IgD-negative memory B cell (primary cell): ENCODE results near the gene RUNX3. TPM values are rescaled to one million over a fixed set of nuclear protein-coding genes. Genes with fewer than 3 reads are reported as not detected.

Experiments
- H3K27ac Mint-ChIP-seq, 3 donors: one replicate each; pipeline ENCODE4 v1.8.0; 2020 to 2022; ENCODE audit warnings: mild to moderate bottlenecking in 3 of 3, mixed read lengths in 3 of 3, moderate library complexity in 1 of 3
- H3K27me3 Mint-ChIP-seq: one replicate; pipeline ENCODE4 v1.8.0; 2021; ENCODE audit warnings: mixed read lengths
- H3K36me3 Mint-ChIP-seq: one replicate; pipeline ENCODE4 v1.8.0; 2020; ENCODE audit warnings: mild to moderate bottlenecking, mixed read lengths
- H3K4me1 Mint-ChIP-seq, 3 donors: one replicate each; pipeline ENCODE4 v1.8.0; 2020 to 2022; ENCODE audit warnings: mixed read lengths in 3 of 3, mild to moderate bottlenecking in 1 of 3
- H3K4me3 Mint-ChIP-seq, 4 donors: one replicate each; pipeline ENCODE4 v1.8.0; 2020 to 2022; ENCODE audit warnings: mild to moderate bottlenecking in 4 of 4, mixed read lengths in 4 of 4, moderate library complexity in 3 of 4
- H3K9me3 Mint-ChIP-seq, 3 donors: one replicate each; pipeline ENCODE4 v1.8.0; 2020 to 2021; ENCODE audit warnings: mixed read lengths in 3 of 3, mild to moderate bottlenecking in 1 of 3
- polyA plus RNA-seq: library from polyadenylated mRNA; unstranded; fragments of 300-500 nt; fragmentation: Illumina TruSeq; gene quantifications from one replicate; pipeline ENCODE4 v1.2.3, GENCODE V29; 2021

The RUNX3 gene
- polyA plus RNA-seq, 1 donor from 2014 or later = 30.1 TPM

DNA sequence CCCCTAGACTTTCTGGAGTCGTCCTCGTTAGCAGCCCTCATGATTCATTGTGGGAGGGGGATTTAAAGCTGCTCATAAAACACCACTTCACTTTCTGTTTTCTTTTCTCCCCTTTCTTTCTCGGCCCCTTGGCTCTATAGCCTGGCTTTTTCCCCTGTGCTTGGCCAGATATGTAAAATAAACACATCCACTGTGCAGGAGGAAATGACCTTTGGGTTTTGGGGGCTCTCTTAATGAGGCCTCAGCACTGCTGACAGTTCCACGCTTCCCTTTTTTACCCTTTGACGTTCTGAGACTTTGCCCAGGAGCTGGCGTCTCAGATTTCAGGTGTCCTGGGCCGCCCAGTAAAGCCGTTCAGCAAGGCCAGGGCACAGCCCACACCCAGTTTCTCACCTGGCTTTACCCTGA, 65.7 kb downstream of the RUNX3 start:
- Mint-ChIP-seq H3K4me1 (peaks cover 6 to 14% (median 8%) of the 10 kb centered on the region in 3 donors), H3K9me3 (no peaks in the 10 kb centered on the region), H3K36me3 (peaks cover 2% of the 10 kb centered on the region), H3K4me3 (peak overlapping the region in 1 of 4 donors; percentile 55), H3K27ac (no peak overlapping the region), H3K27me3 (peaks cover 10% of the 10 kb centered on the region)

DNA sequence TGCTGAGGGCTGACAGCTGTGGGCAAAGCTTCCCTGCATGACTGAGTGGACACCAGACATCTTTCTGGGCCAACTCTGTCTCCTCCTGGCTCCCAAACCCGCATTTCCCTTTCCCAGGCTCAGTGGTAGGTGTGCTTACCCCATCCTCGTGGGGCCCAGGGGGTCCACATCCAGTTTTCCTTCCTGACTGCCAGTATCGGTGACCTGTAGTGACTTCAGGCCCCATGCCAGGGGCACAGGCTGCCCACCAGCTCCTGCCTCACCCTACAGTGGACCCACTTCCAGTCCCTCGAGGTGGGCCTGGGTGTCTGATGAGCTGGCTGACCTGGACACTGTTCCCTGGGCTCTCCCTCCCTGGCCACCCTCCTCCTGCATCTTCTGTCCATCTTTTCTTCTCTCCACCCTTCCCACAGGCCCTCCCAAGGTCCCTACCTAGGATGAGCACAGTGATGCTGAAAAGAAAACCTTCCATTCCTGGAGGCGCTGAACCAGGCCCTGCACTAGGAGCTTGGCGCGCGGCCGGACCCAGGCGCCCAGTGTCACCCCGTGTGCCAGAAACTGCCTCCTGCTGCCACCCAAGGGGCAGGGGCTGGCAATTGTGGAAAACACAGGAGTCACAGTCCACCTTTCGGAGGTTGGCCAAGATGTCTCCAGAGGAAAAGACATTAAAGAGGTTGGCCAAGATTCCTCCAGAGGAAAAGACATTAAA, 67.1 kb downstream of the RUNX3 start:
- Mint-ChIP-seq H3K4me1 (peaks cover 6 to 10% (median 8%) of the 10 kb centered on the region in 3 donors), H3K27ac (no peak overlapping the region), H3K27me3 (peaks cover 8% of the 10 kb centered on the region), H3K36me3 (peaks cover under 1% of the 10 kb centered on the region), H3K4me3 (peak overlapping the region in 1 of 4 donors; percentile 36), H3K9me3 (no peaks in the 10 kb centered on the region)

DNA sequence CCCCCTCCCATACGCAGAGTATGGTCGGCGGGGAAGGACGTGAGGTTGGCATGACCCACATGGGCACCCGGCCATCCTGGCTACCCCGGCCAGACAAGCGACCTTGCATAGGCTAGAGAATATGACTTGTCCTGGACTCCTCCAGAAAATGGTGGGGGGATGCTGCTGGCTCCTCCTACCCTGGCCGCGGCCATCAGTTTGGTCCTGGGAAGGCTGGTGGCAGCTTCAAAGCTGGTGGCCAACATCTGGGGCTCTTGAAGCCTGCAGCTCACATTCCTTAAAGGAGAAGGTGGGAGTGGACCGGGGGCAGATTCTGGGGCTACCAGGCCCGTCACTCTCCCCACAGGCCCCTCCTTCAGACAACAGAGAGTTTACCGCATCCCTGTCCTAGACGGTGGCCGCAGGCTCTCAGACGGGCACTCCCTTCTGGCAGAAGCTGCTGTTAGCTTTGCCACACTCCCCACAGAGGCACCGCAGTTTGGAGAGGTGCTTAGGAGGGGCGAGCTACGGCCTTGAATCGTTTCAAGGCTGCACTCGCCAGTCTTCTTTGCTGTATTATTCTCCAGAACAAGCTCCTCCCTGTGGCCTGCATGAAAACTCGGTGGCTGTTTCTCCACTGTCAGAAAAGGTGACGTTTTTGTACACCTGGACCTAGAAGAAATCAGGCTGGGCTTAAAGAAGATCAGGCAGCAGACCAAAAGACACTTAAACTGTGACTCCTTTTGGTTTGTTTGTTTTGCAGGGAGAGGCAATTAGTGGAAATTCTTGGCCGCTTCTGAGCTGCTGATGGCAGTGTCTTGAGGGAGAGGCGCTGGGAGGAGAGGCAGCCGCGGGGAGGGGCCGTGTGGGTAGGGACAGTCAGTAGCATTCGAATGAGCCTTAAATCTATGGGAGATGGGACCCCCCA, 68.0 kb downstream of the RUNX3 start:
- H3K27me3 Mint-ChIP-seq = peaks cover 6% of the 10 kb centered on the region
- no peak overlapping the region for H3K27ac Mint-ChIP-seq
- H3K4me3 Mint-ChIP-seq = no peak overlapping the region
- H3K9me3 Mint-ChIP-seq = no peaks in the 10 kb centered on the region
- peaks cover 6 to 8% (median 7%) of the 10 kb centered on the region in 3 donors for H3K4me1 Mint-ChIP-seq
- no peaks in the 10 kb centered on the region for H3K36me3 Mint-ChIP-seq

DNA sequence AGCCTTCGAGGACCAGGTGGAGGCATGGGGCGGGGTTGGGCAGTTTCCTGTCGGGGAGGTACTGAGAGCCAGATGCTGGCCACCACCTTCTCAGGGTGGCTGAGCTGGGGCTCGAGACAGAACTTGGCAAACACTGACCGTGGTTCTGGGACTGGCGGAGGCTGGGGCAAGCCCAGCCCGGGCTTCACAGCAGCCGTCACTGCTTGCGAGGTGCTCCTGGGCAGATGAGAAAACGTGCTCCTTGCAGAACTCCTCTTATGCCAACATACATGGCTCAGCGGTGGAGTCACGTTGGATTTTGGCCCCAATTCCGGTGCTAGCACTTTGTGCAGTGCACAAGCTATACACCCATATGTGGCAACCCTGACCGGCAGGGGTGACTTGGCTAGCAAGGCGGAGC, 69.2 kb downstream of the RUNX3 start:
- Mint-ChIP-seq H3K27ac (no peak overlapping the region), H3K4me1 (peaks cover 0 to 4% (median 0%) of the 10 kb centered on the region in 3 donors), H3K4me3 (no peak overlapping the region), H3K9me3 (no peaks in the 10 kb centered on the region), H3K27me3 (peaks cover 4% of the 10 kb centered on the region), H3K36me3 (no peaks in the 10 kb centered on the region)

DNA sequence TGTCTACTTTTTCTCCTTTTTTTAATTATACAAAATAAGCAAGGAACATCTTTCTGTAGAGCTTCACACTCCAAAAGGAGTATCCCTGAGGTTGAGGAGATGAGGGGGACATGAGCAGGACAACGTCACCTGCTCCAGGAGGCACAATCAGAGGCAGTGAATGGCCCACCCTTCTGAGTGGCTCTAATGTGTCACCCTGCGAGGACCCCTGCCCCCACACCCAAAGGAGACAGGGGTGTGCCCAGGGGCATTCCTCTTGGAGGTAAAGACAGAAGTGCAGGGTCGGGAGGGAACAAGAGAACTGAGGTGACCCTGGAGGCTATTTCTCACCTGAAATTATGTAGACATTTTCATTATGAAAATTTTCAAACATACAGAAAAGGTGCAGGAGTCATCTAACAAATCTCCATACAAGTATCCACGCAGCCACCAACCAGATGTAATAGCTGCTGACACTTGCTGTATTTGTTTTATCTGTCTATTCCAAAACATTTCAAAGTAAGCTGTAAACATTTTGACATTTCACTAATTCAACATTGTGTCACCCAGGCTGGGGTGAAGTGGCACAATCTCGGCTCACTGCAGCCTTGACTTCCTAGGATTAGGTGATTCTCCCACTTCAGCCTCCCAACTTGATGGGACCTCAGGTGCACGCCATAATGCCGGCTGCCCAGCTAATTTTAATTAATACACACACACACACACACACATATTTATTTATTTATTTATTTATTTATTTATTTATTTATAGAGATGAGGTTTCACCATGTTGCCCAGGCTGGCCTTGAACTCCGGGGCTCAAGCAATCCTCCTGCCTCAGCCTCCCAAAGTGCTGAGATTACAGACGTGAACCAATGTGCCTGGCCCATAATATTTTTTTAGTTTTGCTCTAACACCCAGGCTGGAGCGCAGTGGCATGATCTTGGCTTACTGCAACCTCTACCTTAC, 70.7 kb downstream of the RUNX3 start:
- Mint-ChIP-seq H3K4me3 (no peak overlapping the region), H3K4me1 (peaks cover 0 to 3% (median 0%) of the 10 kb centered on the region in 3 donors), H3K9me3 (no peaks in the 10 kb centered on the region), H3K27ac (no peak overlapping the region), H3K36me3 (no peaks in the 10 kb centered on the region), H3K27me3 (no peaks in the 10 kb centered on the region)

DNA sequence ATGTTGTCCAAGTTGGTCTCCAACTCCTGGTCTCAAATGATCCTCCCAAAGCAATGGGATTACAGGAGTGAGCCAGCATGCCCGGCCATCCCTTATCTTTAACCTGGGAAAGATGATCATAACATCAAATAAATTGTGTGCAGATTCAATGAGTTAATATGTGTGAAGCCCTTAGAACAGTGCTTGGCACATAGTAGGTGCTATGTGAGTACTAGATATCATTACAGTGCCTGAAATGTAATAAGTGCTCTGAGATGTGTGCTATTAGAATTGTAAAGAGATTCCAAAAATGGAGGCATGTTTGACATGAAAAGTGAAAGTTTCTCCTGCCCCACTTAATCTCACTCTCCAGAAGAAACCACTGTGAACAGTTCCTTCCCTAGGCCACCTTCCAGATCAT, 71.8 kb downstream of the RUNX3 start:
- no peaks in the 10 kb centered on the region for H3K36me3 Mint-ChIP-seq
- no peaks in the 10 kb centered on the region for H3K27me3 Mint-ChIP-seq
- H3K27ac Mint-ChIP-seq = no peak overlapping the region
- no peak overlapping the region for H3K4me3 Mint-ChIP-seq
- H3K9me3 Mint-ChIP-seq = no peaks in the 10 kb centered on the region
- H3K4me1 Mint-ChIP-seq = no peaks in the 10 kb centered on the region

DNA sequence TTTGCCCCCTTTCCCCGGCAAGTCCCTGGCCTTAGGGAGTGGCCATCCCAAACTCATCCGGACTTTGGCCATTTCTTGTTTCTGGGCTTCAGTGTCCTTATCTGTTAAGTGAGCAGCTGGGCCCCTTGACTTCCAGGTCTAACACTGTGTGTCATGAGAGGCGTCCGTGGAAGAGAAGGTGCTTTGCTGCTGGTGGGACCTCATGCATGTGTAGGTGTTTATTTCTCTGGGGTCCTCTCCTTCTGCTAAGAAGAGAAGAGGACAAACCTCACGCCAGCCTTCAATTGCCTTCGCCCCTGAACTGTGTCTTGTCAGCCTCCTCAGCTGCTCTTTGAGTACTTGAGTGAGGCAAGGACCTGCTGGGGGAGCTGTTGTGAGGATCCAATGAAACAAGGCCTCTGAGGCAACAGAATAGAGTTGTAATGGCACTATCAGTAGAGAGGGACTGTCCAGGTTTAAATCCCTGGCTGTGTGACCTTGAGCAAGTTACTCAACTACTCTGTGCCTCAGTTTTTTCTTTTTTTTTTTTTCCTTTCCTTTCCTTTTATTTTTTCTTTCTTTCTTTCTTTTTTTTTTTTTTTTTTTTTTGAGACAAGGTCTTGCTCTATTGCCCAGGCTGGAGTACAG, 72.5 kb downstream of the RUNX3 start:
- no peaks in the 10 kb centered on the region for H3K9me3 Mint-ChIP-seq
- H3K4me1 Mint-ChIP-seq = no peaks in the 10 kb centered on the region
- no peak overlapping the region for H3K27ac Mint-ChIP-seq
- no peaks in the 10 kb centered on the region for H3K36me3 Mint-ChIP-seq
- no peak overlapping the region for H3K4me3 Mint-ChIP-seq
- H3K27me3 Mint-ChIP-seq = no peaks in the 10 kb centered on the region

DNA sequence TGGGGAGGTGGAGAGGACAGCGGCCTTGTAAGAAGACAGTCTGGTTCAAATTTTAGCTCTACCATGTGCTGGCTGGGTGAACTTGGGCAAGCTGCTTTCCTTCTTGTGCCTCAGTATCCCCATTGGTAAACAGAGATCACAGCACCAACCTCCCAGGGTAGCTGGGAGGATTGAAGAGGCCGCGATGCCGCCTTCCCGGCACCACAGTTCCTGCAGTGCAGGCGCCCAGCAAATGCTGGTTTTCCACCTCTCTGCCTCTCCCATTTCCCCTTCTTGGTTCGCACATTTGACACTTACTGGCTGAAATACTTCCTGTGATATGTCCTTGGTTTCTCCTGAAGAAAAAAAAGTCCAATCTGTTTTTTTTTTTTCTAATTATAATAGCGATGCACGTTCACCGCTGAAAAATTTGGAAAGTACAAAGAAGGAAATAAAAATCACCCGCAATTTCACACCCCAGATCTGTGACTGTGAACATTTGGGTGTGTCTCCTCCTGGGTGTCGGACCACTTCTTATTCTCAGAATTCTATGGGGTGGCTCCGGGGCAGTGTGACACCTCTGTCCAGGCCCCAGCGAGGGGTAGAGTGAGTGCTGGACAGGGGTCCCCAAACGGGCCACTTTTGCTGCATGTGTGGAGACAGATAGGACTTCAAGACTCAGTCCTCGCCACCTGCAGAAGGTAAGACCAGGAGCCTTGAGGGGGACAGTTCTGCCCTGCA, 73.1 kb downstream of the RUNX3 start:
- Mint-ChIP-seq H3K9me3 (no peaks in the 10 kb centered on the region), H3K4me1 (no peaks in the 10 kb centered on the region), H3K36me3 (no peaks in the 10 kb centered on the region), H3K4me3 (no peak overlapping the region), H3K27ac (peak overlapping the region in 1 of 3 donors; percentile 72), H3K27me3 (no peaks in the 10 kb centered on the region)

DNA sequence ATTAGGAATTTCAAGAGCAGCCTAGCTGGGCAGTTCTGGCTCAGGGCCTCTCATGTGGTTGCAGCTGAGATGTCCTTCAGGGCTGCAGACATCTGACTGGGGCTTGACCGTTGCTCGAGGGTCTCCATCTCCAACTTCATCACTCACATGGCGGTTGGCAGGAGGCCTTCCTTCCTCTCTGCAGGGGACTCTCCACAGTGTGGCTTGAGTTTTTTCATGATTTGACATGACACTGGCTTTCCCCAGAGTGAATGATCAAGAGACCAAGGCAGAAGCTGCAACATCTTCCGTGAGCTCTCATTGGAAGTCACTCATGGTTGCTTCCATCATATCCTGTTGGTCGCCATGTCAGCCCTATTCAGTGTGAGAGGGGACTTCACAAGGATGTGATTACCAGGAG, 74.6 kb downstream of the RUNX3 start:
- H3K27me3 Mint-ChIP-seq = no peaks in the 10 kb centered on the region
- peaks cover 0 to 4% (median 0%) of the 10 kb centered on the region in 3 donors for H3K4me1 Mint-ChIP-seq
- no peaks in the 10 kb centered on the region for H3K36me3 Mint-ChIP-seq
- peak overlapping the region in 1 of 3 donors; percentile 5 for H3K27ac Mint-ChIP-seq
- H3K9me3 Mint-ChIP-seq = no peaks in the 10 kb centered on the region
- no peak overlapping the region for H3K4me3 Mint-ChIP-seq

DNA sequence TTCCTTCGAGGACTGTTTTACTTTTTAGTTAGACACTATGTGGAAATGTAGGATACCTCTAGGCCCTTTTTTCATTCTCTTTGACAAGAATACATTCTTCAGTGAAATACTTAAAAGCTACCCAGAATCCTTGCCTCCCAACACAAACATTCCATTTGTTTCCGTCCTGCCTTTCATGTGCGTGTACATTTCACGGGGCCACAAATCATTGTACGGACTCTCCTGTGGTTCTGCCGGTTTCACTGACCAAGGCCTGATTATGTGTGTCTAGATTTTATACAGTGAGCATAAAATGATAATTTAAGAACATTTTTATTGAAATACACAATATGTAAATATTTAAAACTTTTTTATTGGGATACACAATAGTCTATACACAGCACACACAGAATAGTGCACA, 76.4 kb downstream of the RUNX3 start:
- Mint-ChIP-seq H3K9me3 (no peaks in the 10 kb centered on the region), H3K36me3 (no peaks in the 10 kb centered on the region), H3K4me1 (peaks cover 0 to 9% (median 3%) of the 10 kb centered on the region in 3 donors), H3K27me3 (no peaks in the 10 kb centered on the region), H3K27ac (peak overlapping the region in 1 of 3 donors; percentile 8), H3K4me3 (no peak overlapping the region)

DNA sequence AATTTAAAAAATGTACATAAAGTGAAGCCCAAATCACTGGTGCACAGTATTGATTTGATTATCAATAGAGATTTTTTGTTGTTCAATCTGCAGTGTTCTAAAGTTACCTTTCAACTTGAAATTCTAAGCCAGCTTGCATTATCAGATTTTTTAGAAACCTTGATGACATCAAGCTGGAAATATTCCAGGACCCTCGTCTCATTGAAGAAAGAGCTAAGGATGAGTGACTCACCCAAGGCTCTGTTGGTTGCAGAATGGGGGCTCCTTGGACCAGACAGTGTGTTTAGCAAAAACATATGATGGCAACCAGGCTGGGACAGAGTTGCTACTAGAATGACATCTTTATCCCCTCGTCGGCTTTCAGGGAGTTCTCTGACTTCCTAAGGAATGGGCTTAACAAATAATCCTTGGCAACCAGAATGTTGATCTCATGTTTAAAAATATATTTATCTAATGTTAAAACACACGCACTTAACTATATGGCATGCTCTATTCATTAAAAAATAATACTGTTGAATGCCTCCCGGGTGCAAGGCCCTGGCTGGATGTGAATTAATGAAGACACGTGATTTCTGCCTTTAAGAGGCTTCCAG, 79.7 kb downstream of the RUNX3 start:
- Mint-ChIP-seq H3K27me3 (no peaks in the 10 kb centered on the region), H3K4me3 (peak overlapping the region in 1 of 4 donors; percentile 8), H3K27ac (peak overlapping the region in 1 of 3 donors; percentile 25), H3K9me3 (no peaks in the 10 kb centered on the region), H3K4me1 (peaks cover 0 to 14% (median 6%) of the 10 kb centered on the region in 3 donors), H3K36me3 (no peaks in the 10 kb centered on the region)

DNA sequence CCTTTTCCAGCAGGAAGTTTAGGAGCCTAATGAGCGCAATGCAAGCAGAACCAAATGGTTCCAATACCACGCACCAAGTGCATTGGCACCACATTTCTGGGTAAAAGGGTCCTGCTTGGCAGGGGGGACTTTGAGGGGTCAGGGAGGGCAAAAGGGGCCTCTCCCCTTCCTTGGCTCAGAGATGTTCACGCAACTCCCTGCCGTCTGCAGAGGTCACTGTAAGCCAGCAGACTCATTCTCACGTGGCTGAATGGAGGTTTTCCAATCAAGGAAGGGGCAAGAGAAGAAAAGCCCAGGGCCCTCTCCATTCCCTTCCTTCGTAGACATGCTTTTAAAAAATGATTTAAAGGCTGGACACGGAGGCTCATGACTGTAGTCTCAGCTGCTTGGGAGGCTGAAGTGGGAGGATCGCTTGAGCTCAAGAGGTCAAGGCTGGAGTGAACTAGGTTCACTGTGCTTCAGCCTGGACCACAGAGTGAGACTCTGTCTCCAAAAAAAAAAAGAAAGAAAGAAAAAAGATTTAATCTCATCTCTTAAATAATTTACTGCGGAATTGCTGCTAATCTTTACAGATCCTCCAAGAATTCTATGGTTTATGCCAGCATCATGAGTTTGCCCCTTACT, 80.3 kb downstream of the RUNX3 start:
- Mint-ChIP-seq H3K9me3 (no peaks in the 10 kb centered on the region), H3K4me3 (peak overlapping the region; percentile 8 to 61 (median 54)), H3K4me1 (peaks cover 0 to 14% (median 6%) of the 10 kb centered on the region in 3 donors), H3K27ac (peak overlapping the region; percentile 39 to 87 (median 83)), H3K27me3 (no peaks in the 10 kb centered on the region), H3K36me3 (no peaks in the 10 kb centered on the region)
